GM04503 (cell line): Measurements from ENCODE around the gene TMEM119.
"Not testable (repeated sequence)": the region's sequence is repeated elsewhere in the genome, so short reads cannot be mapped to it uniquely, and the experiment has no call there.

Experiments used
- DNase-seq: peaks from one replicate; pipeline ENCODE4 v3.0.0-alpha.2; 2012; ENCODE audit warnings: low read depth

TMEM119 gene

DNA sequence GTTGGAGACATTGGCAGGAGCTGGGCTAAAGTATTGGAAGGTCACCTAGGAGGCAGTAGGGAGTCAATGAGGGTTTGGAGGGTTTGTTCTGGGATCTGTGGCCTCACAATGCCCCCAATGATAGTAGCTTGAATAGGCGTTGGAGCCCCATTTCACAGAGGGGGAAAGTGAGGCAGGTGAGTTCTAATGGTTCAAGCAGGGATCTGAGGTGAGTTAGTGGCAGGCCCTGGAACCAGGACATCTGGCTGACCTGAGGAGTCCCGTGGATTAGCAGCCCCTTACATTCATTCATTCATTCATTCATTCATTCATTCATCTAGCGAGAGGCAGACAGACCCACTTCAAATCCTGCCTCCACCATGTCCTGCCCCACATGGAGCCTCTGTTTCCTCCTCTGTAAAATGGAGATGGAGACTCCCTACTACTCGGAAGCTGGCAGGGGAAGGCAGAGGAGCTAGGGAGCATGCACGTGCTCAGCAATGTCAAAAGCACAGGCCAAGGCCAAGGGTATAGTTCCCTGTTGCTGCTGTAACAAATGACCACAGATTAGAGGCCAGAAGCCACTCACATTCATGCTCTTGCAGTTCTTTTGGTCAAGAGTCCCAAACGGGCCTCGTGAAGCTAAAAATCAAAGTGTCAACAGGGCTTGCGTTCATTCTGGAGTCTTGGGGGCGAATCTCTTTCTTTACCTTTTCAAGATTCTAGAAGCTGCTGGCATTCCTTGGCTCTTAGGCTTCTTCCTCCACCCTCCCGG lies 2.2 kb upstream of the TMEM119 start:
- DNase-seq: no peak

DNA sequence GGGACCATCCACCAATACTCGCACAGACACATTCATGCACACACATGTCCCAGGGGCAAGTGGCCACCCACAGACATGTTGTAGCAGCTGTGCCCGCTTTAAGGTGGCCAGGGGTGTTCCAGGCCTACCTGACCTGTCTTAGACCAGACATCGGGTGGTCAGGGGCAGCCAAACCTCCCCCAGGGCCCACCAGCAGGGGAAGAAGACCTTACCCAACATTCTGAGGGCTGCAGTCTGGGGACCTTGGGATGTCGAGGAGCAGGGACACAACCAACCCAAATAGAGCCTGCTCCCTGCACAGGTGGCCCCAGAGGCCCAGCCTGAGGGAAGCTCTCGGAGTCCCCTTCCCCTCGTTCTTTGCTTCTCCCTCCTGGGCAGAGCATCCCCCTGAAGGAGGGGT lies 1.7 kb upstream of the TMEM119 start:
- DNase-seq: no peak

DNA sequence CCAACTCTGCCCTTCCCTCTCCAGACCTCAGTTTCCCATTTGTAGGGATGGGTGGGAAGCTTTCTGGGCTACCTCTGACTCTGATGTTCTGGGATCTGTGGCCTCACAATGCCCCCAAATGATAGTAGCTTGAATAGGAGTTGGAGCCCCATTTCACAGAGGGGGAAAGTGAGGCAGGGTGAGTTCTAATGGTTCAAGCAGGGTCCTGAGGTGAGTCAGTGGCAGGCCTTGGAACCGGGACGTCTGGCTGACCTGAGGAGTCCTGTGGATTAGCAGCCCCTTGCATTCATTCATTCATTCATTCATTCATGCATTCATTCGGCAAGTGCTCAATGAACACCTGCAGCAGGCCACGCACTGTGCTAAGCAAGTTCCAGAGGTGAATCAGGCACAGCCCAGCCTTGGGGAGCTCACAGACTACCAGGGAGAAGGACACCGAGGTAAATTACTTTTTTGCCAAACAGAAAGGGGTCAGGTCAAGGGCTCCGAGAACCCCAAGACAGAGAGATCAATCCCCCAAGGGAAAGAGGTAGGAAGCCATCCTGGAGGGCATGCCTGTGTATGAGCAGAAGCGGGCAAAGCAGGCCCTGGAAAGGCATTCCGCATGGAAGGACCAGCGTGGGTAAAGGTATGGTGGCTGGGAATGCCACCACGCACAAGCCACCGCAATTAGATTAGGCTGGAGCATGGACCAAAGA lies 818 bp upstream of the TMEM119 start:
- no peak for DNase-seq

DNA sequence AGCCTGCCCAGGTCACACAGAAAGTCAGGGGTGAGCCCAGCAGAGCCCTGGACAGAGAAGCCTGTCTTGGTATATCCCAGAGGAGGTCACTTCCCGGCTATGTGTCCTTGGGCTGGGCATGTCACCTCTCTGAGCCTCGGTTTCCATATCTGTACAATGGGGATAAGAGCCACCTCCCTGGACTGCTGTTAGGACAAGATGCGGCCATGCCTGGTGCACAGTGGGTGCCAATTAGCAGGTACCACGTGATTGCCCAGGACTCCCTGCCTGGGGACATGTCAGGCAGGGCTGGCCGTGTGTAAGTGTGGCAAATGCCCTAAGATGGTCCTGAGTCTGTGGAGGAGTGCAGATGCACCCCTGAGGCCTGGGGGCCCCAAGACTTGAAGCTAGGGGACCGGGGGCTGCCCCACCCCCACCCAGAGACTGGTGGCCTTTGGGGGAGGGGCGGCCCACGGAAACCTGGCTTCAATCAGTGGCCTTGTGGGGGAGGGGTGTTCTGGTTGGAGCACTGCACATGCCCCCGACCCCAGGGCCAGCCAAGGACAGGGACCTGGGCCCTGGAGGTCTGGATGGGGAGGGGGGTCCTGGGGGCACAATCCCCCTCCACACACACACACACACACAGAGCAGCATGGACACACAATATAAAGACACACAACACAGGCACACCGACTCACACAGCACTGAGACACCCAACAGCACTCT lies 878 bp downstream of the TMEM119 start:
- no peak for DNase-seq

DNA sequence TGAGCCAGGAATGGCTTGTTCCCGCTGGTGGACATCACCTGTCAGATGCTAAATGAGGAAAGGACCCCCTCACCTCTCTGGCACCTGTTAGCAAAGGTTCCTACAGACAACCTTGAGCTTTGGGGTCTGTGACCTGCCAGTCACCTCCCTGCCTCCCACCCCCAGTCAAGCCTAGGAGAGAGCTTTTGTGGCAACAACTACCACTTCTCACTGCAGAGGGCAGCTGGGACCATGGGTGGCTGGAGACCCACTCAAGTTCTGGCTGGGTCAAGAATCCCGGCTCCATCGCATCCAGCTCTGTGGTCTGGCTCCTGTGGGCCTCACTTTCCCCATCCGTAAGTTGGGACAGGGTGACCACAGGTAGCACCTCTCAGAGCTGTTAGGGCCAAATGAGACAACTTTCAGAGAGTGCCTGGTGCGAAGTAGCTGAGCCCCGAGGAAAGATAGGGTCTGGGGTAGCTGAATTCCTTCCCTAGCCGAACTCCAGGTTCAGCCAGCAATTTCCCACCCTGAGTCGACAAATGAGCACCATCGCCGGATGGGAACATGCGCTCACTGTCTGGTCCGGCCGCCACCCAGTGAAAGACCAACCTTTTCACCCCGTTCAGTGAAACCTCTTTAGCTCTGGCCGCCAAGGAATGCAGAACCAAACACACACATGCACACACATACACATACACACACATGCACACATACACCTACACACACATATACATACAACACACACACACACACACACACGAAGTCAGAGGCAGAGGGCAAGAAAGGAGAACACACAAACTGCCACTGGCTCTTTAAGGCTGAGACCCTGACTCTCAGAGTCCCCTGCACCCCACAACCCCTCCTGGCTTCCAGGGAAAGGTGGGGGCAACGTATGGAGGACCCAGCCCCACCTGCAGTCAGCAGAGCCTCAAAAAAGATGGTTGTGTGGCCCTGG lies 1.9 kb downstream of the TMEM119 start:
- no peak for DNase-seq

DNA sequence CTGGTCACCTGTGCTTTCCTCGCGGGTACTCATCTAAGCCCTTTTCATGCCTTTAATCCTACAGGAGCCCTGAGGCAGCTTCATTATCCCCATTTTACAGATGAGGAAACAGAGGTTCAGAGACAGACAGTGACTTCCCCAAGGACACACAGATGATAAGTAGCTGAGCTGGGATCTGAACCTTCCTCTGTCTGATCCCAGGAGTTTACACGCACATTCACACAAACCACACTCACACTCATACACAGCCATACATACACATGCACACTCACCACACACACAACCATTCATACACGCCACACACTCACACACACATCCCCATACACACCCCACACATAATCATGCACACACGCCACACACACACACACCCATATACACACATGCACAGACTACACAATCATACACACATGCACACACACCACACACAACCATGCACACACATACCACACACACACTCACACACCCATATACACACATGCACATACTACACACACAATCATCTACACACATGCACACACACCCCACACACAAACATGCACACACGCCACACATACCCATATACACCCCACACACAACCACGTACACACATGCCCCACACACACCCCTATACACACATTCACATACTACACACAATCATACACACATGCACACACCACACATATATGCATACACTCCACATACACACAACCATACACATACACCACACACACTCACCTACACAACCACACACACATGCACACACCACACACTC lies 2.7 kb downstream of the TMEM119 start:
- DNase-seq: no peak

DNA sequence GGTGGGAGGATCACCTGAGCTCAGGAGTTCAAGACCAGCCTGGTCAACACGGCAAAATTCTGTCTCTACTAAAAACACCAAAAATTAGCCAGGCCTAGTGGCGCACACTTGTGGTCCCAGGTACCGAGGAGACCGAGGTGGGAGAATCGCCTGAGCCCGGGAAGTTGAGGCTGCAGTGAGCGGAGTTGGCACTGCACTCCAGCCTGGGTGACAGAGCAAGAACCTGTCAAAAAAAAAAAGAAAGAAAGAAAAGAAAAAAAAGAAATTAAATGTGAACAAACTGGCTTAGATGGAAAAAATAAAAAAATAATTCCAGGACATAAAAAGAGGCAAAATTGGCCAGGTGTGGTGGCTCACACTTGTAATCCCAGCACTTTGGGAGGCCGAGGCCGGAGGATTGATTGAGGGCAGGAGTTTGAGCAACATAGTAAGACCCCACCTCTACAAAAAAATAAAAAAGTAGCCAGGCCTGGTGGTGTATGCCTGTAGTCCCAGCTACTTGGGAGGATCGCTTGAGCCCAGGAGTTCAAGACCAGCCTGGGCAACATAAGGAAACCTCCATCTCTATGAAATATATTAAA lies 3.5 kb downstream of the TMEM119 start:
- DNase-seq: no peak

DNA sequence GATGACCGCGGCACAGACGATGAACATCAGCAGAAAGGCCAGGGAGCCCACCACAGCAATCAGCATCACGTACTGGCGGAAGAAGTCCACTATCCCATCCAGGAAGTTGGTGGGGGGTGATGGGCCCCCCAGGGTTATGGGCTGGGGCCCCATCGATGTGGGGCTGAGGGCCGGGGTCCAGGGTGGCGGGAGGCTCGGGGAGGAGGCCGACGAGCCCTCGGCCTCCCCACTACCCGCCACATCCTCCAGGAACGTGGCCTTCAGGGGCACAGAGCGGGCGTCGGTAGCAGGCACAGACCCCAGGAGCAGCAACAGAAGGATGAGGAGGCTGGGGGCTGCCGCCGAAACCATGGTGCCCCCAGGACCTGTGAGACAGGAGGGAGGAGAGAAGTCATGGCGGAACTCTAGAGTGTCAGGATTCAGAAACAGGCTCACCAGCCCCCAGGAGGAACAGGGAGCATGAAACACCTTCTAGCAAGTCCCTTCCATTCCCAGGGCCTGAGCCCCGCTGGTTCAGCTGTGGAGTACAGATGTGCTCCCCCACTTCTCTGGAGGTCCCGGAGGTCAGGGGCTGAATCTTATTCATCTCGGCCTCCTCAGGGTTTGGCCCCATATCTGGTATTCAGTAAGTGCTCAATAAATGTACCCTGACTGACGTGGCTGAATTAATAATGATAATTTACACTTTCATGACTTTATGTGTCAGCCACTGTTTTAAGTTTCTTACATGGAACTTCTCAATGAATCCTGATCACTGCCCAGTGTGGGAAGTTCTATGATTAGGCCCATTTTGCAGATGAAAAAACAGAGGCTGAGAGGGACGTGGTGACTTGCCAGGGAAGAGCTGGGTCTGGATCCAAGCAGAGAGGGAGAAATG lies 5.6 kb downstream of the TMEM119 start:
- DNase-seq: no peak

DNA sequence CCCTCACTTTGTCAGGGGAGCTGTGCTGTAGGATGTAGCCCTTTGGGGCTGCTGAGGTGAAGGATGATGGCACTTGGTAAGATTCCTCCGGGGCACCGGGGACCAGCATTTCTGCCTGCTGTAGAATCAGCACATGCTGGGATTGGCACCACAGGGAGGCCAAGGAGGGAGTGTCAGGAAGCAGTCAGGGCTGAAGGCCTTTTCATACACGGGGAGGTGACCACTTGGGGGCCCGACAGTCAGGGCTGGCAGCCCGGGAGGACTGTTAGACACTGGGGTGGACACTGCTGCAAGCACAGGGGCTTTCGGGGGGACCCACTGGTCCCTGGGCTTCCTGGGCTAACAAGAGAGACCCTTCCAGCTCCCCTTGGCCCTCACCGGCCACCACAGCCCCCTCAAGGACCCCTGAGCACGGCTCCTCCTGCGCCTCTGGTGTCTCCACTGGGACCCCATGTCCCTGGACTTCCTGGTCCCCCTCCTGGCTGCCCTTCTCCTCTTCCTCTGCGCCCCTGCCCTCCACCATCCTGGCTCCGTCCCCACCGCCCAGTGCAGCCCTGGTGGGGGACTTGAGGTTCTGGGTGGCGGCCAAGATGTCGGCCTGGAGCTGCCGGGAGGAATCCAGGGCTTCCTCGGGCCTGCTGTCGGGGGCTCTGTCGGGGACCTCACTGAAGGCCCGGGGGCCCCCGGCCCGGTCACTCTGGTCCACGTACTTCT lies 6.5 kb downstream of the TMEM119 start:
- no peak for DNase-seq

DNA sequence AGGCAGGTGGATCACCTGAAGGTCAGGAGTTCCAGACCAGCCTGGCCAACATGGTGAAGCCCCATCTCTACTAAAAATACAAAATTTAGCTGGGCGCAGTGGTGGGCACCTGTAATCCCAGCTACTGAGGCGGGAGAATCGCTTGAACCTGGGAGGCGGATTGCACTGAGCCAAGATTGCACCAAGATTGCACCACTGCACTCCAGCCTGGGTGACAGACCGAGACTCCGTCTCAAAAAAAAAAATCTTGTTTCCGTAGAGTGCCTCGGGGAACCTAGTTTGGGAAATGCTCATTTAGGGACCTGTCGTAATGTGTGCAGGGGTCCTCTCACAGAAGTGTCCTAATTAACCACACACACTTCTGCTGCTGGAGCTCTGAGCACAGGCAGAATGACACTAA lies 7.4 kb downstream of the TMEM119 start:
- DNase-seq: not testable (repeated sequence)

DNA sequence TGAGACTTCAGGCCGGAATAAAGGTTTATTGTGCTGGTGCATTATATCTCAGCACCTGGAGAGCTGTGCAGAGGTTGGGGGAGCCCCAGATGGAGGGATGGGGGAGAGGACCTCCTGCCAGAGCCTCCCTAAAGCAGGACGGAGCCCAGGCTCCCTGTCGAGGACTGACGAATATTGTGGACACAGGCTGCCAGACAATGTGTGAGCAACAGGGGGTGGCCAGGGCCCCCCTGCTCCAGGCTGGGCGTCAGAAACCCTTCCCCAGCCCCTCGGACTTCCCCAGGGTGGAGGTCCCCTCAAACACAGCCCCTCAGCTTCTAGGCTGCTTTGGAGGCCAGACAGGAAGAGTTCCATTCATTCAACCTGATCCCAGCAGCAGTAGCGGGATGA lies 8.0 kb downstream of the TMEM119 start:
- DNase-seq: no peak

DNA sequence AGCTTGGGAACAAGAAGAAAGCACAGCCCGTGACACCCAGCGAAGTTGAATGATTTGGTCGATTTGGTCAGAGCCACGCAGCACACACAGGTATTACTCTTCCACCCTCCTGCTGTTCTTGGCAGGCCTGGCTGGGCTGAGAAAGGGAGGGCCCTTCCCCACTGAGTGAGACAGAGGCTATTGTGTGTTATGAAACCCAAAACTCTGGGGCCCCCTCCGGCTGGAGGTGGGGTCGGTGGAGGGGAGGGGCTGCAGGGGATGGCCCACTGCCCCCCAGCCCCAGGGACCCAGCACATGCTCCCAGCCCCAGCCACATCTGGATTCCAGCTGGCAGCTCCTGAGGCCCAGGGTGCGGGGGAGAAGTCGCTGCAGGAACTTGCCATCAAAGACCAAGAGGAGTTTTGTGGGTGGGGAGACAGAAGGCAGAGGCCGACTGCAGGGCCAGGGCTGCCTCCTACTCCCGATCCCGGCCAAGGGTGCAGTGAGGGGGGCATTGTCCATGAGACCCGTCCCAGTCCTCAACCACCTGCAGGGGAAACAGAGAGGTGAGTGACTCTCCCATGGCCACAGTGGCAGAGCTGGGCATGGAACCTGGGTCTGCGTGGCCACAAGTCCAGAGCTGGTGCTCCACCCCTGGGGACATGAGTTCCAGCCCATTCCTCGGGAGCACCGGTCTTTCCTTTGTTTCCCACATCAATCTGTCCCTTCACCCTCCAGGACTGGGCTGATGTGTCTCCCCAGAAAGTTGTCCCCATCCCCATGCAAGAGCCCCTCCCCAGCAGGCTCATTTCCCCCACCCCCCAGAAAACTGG lies 8.7 kb downstream of the TMEM119 start:
- no peak for DNase-seq

DNA sequence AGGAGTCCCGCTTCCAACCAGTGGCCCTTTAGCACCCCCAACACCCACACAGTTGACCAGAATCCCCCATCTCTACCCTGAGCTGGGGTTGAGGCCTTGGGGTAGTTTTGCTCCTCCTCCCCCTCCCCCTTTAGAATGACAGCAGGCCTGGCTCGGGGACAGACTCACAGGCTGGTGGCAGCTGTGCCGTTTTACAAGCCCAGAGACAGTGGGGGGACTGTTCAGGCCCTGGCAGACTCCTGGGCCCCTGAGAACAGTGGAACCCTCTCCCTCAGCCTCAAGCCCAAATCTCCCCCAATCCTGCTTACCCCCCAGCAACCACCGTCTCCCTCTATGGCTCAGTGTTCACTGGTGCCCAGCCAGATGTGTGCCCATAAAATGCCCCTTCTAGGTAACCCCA lies 10.1 kb downstream of the TMEM119 start:
- DNase-seq: no peak

DNA sequence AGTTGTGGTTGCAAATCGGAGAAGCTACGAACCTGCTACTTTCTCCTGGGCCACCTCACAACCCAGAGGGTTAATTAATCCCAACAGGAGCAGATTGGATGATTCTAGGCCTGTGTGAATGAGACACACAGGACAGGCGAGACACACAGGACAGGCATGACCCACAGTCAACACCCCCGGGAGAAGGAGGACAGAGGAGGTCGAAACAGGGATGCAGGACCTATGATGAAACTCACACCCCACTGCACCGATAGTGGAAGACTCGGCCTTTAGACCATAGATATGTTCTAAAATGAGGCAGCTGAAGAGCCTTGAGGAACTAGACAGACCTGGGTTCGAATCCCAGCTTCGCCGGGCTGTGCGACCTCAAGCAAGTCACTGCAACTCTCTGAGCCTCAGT lies 11.6 kb downstream of the TMEM119 start:
- no peak for DNase-seq

DNA sequence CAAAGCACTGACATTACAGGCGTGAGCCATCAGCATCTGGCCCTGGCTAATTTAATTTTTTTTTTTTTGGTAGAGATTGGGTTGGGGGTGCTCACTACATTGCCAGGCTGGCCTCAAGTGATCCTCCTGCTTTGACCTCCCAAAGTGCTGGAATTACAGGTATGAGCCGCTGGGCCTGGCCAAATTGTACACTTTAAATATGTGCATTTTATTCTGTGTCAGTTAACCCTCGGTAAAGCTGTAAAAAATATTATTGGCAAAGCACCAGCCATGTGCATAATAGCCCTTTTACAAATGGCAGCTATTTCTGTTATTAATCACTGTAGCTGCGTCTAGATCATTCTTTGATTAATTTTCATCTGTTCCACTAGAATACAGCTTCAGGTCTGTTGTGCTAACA lies 12.0 kb downstream of the TMEM119 start:
- no peak for DNase-seq

DNA sequence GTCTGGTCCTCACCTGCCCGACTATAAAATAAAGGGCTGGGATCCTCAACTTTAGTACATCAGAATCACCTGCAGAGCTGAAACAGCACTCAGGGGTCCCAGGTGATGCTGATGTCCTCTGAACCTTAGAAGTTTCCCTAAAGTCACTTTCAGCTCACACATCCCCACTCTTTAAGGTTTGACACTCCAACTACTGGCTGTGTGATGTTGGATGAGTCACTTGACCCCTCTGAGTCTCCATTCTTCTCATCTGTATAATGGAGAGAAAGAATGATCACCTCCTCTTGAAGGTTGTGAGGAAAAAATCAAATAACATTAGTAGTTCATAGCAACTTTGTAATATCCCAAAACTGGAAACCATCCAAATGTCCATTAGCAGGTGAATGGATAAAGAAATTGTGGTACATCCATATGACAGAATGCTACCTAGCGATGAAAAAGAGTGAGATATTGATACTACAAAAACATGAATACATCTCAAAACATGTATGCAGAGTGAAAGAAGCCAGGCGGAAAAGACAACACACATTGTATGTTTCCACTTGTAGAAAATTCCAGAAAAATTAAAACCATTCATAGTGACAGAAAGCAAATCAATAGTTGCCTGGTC lies 13.3 kb downstream of the TMEM119 start:
- no peak for DNase-seq

DNA sequence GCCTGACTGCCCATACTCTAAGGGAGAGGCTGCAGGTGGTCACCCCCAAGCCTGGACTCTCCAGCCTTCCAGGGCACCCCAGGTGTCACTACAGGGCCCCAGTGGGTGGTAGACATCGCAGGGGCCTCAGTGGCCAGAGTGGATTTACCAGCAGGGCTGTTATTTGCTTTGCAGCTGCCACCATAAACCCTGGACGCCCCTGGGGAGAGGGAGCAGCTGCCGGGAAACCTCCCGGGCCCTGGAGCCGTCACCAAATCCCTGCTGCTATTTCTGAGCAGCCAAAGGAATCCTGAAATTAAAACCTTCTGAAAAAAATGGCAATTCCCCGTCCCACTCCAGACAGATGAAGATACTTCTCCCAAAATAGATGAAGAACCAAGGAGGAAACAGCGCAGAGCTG lies 13.9 kb downstream of the TMEM119 start:
- DNase-seq: no peak
